Epithelial cell of esophagus (primary cell): ENCODE measurements around the gene GNL2.
"Not testable (repeated sequence)": the region's sequence is repeated elsewhere in the genome, so short reads cannot be mapped to it uniquely, and the experiment has no call there.

Source experiments
- DNase-seq: peaks from one replicate; pipeline ENCODE4 v3.0.0; 2010; ENCODE audit warnings: low read depth
- H3K4me3 ChIP-seq: 2 replicates; pipeline ENCODE4 v1.5.1; 2011; ENCODE audit warnings: mild to moderate bottlenecking, low read length, control low read depth
- CTCF ChIP-seq: IDR thresholded peaks from 2 replicates; pipeline ENCODE4 v1.5.1; 2011; ENCODE audit warnings: low read depth, mild to moderate bottlenecking, low read length, control low read depth, inconsistent platforms; ENCODE audit not compliant: insufficient read depth; ENCODE audit errors: missing control alignments

Gene GNL2

GRCh38 chr1:37519613-37520012, 76.1 kb downstream of the GNL2 start:
- no peak for DNase-seq
- no peak overlapping the region for H3K4me3 ChIP-seq
- TF ChIP-seq CTCF = no peak

GRCh38 chr1:37518929-37519328, 76.8 kb downstream of the GNL2 start:
- not testable (repeated sequence) for H3K4me3 ChIP-seq

GRCh38 chr1:37518241-37518640, 77.5 kb downstream of the GNL2 start:
- not testable (repeated sequence) for H3K4me3 ChIP-seq, DNase-seq

More at GRCh38 chr1:37518929-37519328, 76.8 kb downstream of the GNL2 start:
- DNase-seq = not testable (repeated sequence)

- no peak for TF ChIP-seq CTCF
- H3K4me3 ChIP-seq = no peak overlapping the region
- DNase-seq = no peak
These were observed 78.2 kb downstream of the GNL2 start for GRCh38 chr1:37517569-37517968.
